Pancreas (tissue), 10 donors: ENCODE measurements around the gene PACRG. TPM values are rescaled to one million over a fixed set of nuclear protein-coding genes. Genes with fewer than 3 reads are reported as not detected.

Experiments
- ATAC-seq, 4 donors: fragments of 200-7000 bp; cut with Tn5 transposase; one replicate each; pipeline versions ENCODE4 v1.8.0 to v1.9.1; 2020; ENCODE audit warnings: mild to moderate bottlenecking in 4 of 4, moderate library complexity in 4 of 4
- DNase-seq, 6 donors: peaks; one replicate each; pipeline ENCODE4 v3.0.0-alpha.2; 2020
- FAIRE-seq: peaks from 2 replicates; lab custom pipeline; 2012; peaks lifted over from hg19 to GRCh38; lab: Jason Lieb, UNC
- H3K27ac ChIP-seq, 4 donors: fragments of 200-600 bp; sonication (generic); 1 replicate in 3 of 4; 2 replicates in 1 of 4; pipeline versions ENCODE4 v1.5.0 to v1.8.0; 2020
- H3K27me3 ChIP-seq, 4 donors: fragments of 200-600 bp; one replicate each; pipeline ENCODE4 v1.8.0; 2021
- H3K36me3 ChIP-seq, 3 donors: fragments of 200-600 bp; sonication (generic) in 1 of 3; one replicate each; pipeline versions ENCODE4 v1.5.0 to v1.8.0; 2020 to 2021
- H3K4me1 ChIP-seq, 3 donors: fragments of 200-600 bp; one replicate each; pipeline ENCODE4 v1.8.0; 2021
- H3K4me3 ChIP-seq, 4 donors: fragments of 200-600 bp; sonication (generic) in 2 of 4; one replicate each; pipeline versions ENCODE4 v1.5.0 to v1.8.0; 2020 to 2021
- H3K9me3 ChIP-seq, 4 donors: fragments of 200-600 bp; one replicate each; pipeline ENCODE4 v1.8.0; 2021
- WGBS, 2 donors: extraction: QIAGEN DNeasy Blood & Tissue Kit; methylation state at CpG; one replicate each; pipeline ENCODE4 v1.1.7; 2013; 5-methylcytosine and 5-hydroxymethylcytosine counted together
- intact Hi-C, 3 donors: fragments of 100-400 bp; cut with DNase I; formaldehyde crosslinking; loops; one replicate each; pipeline versions ENCODE4 v1.11.1 to v1.14.2; 2022
- polyA plus RNA-seq, 2 donors: library from polyadenylated mRNA; stranded (reverse); fragments of 200-250 nt; gene quantifications; one replicate each; pipeline ENCODE4 v1.2.3, GENCODE V29; 2013
- total RNA-seq, 6 donors: library from RNA; stranded (reverse); fragmentation: NEBNext Ultra II Directional in 4 of 6; extraction: Animal tissue kit (Norgen Biotek cat#: 25700) in 4 of 6; gene quantifications; one replicate each; pipeline versions ENCODE4 v1.2.1 to v1.2.4, GENCODE V29; 2021 to 2023
- TF ChIP-seq, protein P1 (sequence below), 4 donors: fragments of 200-600 bp; sonication (generic) in 3 of 4; IDR thresholded peaks; one replicate each; pipeline versions ENCODE4 v1.5.0 to v1.8.0; 2021; ENCODE audit warnings: antibody characterized with exemption in 4 of 4
- donor health status: healthy with polysubstance abuse.
- donor health status: DM: no; HTN: no; CAD: no; lungs with moderate emphysema.
- donor health status: DM: no; HTN: no; CAD: no.
- donor health status: control.
- donor health status: control.
- donor health status: Bipolar disorder and iron deficiency.
- donor health status: DM: yes; HTN: yes; CAD: no.
- donor health status: DM: no; HTN: no; CAD: no.
- donor health status: DM: no; HTN: no; CAD: no.
- donor health status: DM: yes; HTN: yes; CAD: no.

PACRG gene
- total and polyA plus RNA-seq, 8 donors: 2.5 to 7.1 (median 3.5) TPM

DNA sequence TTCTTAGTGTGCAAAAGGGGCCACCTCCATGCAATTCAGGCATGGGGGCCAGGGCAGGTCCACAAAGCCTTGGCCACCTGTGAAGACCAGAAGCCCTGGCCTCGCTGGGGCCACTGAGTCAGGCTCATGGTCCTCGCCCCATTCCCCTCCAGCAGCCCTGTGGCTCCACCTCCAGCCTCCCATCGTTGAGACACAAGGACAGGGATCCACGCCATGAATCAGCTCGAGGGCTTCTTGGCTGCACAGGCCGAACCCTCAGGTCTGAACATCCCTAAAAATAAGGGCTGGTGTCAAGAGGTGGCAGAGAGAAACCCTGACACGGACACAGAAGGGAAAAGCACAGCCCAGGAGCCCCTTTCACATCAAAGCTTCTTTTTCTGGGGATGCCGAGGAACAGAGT is 618.2 kb downstream of the PACRG start:
- TF ChIP-seq, protein P1, sequence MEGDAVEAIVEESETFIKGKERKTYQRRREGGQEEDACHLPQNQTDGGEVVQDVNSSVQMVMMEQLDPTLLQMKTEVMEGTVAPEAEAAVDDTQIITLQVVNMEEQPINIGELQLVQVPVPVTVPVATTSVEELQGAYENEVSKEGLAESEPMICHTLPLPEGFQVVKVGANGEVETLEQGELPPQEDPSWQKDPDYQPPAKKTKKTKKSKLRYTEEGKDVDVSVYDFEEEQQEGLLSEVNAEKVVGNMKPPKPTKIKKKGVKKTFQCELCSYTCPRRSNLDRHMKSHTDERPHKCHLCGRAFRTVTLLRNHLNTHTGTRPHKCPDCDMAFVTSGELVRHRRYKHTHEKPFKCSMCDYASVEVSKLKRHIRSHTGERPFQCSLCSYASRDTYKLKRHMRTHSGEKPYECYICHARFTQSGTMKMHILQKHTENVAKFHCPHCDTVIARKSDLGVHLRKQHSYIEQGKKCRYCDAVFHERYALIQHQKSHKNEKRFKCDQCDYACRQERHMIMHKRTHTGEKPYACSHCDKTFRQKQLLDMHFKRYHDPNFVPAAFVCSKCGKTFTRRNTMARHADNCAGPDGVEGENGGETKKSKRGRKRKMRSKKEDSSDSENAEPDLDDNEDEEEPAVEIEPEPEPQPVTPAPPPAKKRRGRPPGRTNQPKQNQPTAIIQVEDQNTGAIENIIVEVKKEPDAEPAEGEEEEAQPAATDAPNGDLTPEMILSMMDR (IDR thresholded peaks at IDR 0.05): no peak
- no peak for ATAC-seq
- Histone ChIP-seq H3K36me3 (no peaks in the 10 kb centered on the region), H3K4me3 (no peak overlapping the region), H3K9me3 (no peaks in the 10 kb centered on the region), H3K27me3 (no peaks in the 10 kb centered on the region), H3K27ac (no peak overlapping the region), H3K4me1 (no peaks in the 10 kb centered on the region)
- DNase-seq: no peak
- FAIRE-seq: no peak
- intact Hi-C loops: no loop called here
- WGBS, 2 donors: 74 to 77% methylated on average over 8 of the region's 8 CpGs

DNA sequence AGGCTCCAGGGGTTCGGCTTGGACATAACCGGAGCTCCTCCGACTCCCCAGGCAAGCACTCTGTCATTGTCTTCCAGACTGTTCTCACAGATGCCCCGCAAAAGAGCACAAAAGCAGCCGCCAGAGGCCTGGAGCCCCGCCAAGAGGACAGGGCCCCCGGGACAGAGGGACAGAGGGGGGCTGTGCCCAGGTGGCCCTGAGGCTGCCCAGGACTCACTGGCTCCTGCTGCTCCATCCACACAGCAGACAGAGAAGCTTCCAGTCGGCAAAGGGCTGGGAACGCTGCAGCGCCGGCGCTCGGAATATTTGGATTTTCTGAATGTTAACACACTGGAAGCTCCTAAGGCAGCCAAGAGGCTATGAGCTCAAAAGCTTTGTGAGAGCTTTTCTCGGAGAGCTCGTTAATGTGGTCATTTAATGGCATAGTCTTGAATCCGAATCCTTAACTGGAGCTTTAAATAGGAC is 618.8 kb downstream of the PACRG start:
- no peak for ATAC-seq
- H3K36me3 ChIP-seq: no peaks in the 10 kb centered on the region
- WGBS, 2 donors: 68 to 76% methylated on average over 16 of the region's 16 CpGs
- H3K4me1 ChIP-seq: no peaks in the 10 kb centered on the region
- no peaks in the 10 kb centered on the region for H3K27me3 ChIP-seq
- intact Hi-C loops: no loop called here
- FAIRE-seq: no peak
- H3K9me3 ChIP-seq: no peaks in the 10 kb centered on the region
- no peak overlapping the region for H3K4me3 ChIP-seq
- TF ChIP-seq, protein P1 (IDR thresholded peaks at IDR 0.05): no peak
- H3K27ac ChIP-seq: no peak overlapping the region
- DNase-seq: no peak

DNA sequence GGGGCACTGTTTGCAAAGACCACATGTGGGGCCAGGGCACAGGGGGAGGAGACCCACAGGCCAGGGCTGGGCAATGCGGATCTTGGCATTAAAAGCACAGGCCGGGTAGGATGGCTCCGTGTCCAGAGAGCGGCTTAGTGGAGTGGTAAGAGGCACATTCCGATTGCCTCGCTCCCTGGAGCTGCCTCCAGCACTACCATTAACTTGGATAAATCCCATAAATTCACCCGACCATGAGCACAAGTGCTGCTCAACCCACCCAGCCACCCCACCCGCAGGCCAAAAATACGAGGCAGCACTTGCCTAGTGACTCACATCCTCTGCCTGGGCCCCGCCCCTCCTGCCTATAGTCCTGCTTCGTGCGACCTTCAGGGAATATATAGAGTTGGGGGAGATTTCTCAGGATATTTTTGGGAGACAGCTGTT is 619.3 kb downstream of the PACRG start:
- ATAC-seq (no peak), DNase-seq (no peak), FAIRE-seq (no peak)
- H3K4me1 ChIP-seq: no peaks in the 10 kb centered on the region
- TF ChIP-seq, protein P1 (IDR thresholded peaks at IDR 0.05): no peak
- intact Hi-C loops: no loop called here
- H3K9me3 ChIP-seq: no peaks in the 10 kb centered on the region
- H3K36me3 ChIP-seq: no peaks in the 10 kb centered on the region
- H3K27me3 ChIP-seq: no peaks in the 10 kb centered on the region
- H3K27ac ChIP-seq: no peak overlapping the region
- no peak overlapping the region for H3K4me3 ChIP-seq
- WGBS, 2 donors: 87 to 93% methylated on average over 12 of the region's 12 CpGs

DNA sequence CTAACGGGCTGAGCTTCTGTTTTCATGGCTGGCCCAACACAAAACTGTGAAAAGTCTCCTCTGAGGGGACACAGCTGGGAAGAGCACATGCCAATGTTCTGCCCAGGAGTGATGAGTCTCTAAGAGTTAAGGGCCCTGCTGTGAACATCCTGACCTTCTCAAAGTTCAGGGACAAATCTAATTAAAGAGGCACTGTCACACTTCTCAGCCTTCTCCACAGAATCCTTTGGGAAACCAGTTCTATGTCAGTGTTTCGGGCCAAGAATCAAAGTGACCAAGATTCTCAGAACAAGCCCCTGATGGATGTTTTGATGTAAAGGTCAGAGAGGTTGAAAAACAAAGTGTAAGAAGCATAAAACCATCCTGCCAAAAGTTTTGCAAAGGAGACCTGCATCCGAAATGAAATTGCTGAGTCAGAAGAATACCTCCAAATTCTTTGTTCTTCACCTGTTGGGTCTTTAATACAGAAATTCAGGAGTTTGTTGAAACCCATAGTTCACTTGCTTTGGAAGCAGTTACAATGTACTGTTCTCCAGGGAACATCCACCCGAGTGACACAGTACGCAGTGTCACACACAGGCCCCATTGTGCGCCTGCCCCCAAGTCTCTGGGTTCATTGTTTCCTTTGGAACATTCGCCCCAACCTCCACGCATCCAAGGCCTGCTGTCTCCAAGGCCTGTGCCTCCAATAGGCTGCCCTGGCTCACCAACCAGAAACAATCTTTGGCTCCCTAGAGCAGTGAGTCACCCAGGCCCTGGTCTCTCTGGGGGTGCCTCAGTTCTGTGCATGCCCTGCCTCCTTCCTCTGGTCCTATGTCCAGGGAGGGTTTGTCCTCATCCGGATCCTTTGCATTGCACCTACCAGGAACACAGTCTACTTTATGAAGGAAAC is 621.3 kb downstream of the PACRG start:
- DNase-seq (no peak), ATAC-seq (no peak), FAIRE-seq (no peak)
- Histone ChIP-seq H3K27me3 (no peaks in the 10 kb centered on the region), H3K27ac (no peak overlapping the region), H3K36me3 (no peaks in the 10 kb centered on the region), H3K9me3 (no peaks in the 10 kb centered on the region), H3K4me1 (no peaks in the 10 kb centered on the region), H3K4me3 (no peak overlapping the region)
- TF ChIP-seq, protein P1 (IDR thresholded peaks at IDR 0.05): no peak
- intact Hi-C loops: no loop called here
- WGBS, 2 donors: 84% methylated on average over 9 of the region's 9 CpGs

DNA sequence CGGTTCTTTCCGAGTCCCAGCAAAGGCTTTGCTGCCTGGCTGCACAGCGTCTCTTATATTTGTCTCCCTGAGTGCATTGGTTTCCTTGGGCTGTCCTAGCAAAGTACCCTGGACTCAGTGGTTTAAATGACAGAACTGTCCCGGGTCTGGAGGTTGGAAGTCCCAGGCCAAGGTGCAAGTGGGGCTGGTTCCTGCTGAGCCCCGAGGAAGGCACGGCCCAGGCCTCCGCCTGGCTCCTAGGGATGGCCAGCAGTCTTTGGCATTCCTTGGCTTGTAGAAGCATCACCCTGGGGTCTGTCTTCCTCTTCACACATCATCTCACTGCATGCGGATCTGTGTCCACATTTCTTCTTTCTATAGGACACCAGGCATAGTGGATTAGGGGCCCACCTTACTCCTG is 621.9 kb downstream of the PACRG start:
- 86 to 94% methylated on average over 8 of the region's 8 CpGs for WGBS, 2 donors
- intact Hi-C loops: no loop called here
- Histone ChIP-seq H3K27ac (no peak overlapping the region), H3K4me3 (no peak overlapping the region), H3K27me3 (no peaks in the 10 kb centered on the region), H3K36me3 (no peaks in the 10 kb centered on the region), H3K9me3 (no peaks in the 10 kb centered on the region), H3K4me1 (no peaks in the 10 kb centered on the region)
- DNase-seq (no peak), FAIRE-seq (no peak), ATAC-seq (no peak)
- TF ChIP-seq, protein P1 (IDR thresholded peaks at IDR 0.05): no peak
